H1 (cell line): Measurements from ENCODE around the gene RBM14. TPM values are rescaled to one million over a fixed set of nuclear protein-coding genes. Genes with fewer than 3 reads are reported as not detected.

Experiments used
- ASH2L ChIP-seq: fragments of 200-600, 300-600 bp; sonication (generic); IDR thresholded peaks from one replicate; pipeline ENCODE4 v1.7.1; 2017; ENCODE audit warnings: low read length
- ATF2 ChIP-seq: IDR thresholded peaks from 2 replicates; pipeline ENCODE4 v1.6.1; 2012; ENCODE audit warnings: low read length, inconsistent platforms
- CHD7 ChIP-seq: fragments of 300-600 bp; sonication (generic); IDR thresholded peaks from 2 replicates; pipeline ENCODE4 v1.7.1; 2012; ENCODE audit warnings: low read length, moderate library complexity, mild to moderate bottlenecking, inconsistent platforms; ENCODE audit not compliant: insufficient replicate concordance
- CREB1 ChIP-seq: IDR thresholded peaks from 2 replicates; pipeline ENCODE4 v1.6.1; 2012; ENCODE audit warnings: inconsistent platforms
- E2F6 ChIP-seq: IDR thresholded peaks from 2 replicates; pipeline ENCODE4 v1.6.1; 2012; ENCODE audit warnings: inconsistent platforms
- POLR2A ChIP-seq, 2 experiments: IDR thresholded peaks; 1 replicate in 1 of 2; 2 replicates in 1 of 2; pipeline ENCODE4 v1.6.1; 2011; ENCODE audit warnings: low read depth in 2 of 2, low read length in 2 of 2, mild to moderate bottlenecking in 2 of 2; ENCODE audit errors: control extremely low read depth in 1 of 2
- TAF1 ChIP-seq: IDR thresholded peaks from 2 replicates; pipeline ENCODE4 v1.6.1; 2011; ENCODE audit warnings: mild to moderate bottlenecking, low read depth, low read length
- TBP ChIP-seq: IDR thresholded peaks from 2 replicates; pipeline ENCODE4 v1.6.1; 2011; ENCODE audit warnings: low read depth, low read length, improper control_type of control experiment
- polyA plus RNA-seq, 7 experiments: library from polyadenylated mRNA; depleted of rRNA in 3 of 7; stranded (reverse) in 5 of 7; unstranded in 2 of 7; fragments of >200 nt in 5 of 7; fragments of 200-250 nt in 2 of 7; gene quantifications; 1 replicate in 5 of 7; 2 replicates in 1 of 7; 4 replicates in 1 of 7; pipeline versions ENCODE4 v1.2.1 to v1.2.3, GENCODE V29; 2011 to 2013; ENCODE audit warnings: missing spikeins in 2 of 7, mixed read lengths in 2 of 7
- total RNA-seq: library from RNA; stranded (reverse); fragmentation: NEBNext Ultra II Directional; extraction: Animal tissue kit (Norgen Biotek cat#: 25700); gene quantifications from 2 replicates; pipeline ENCODE4 v1.2.1, GENCODE V29; 2021

The RBM14 gene
- total and polyA plus RNA-seq, 2 of the 8 experiments (the other 6 are each of a cell fraction or from before 2014, with no cell fraction given), result 67.2 to 142 TPM

GRCh38 chr11:66638177-66639065, 22.0 kb downstream of the RBM14 start, which contains the start of gene RBM4 (continued):
- TF ChIP-seq CHD7 (peak; percentile 17), POLR2A (IDR thresholded peaks at IDR 0.05; ENCODE audit: control extremely low read depth in 1 of 2, low read depth in 2 of 2, low read length in 2 of 2) (peak; percentile 95 to 99), E2F6 (peak; percentile 82; the same call in 1 of the 2 replicates), ATF2 (no peak; the same call in 1 of the 2 replicates), TAF1 (peak; percentile 94), CREB1 (peak; percentile 77), ASH2L (peak; percentile 82), TBP (peak; percentile 92)
